Neural progenitor cell (in vitro differentiated cells): ENCODE results near the gene SLC18B1. TPM values are rescaled to one million over a fixed set of nuclear protein-coding genes. Genes with fewer than 3 reads are reported as not detected.

ENCODE experiments used
- DNase-seq: peaks from one replicate; pipeline ENCODE4 v3.0.0-alpha.2; 2016; ENCODE audit warnings: low spot score
- H2AFZ ChIP-seq: fragments of 200-600 bp; sonication (generic); replicated peaks from 2 replicates; pipeline ENCODE4 v1.6.1; 2016; ENCODE audit warnings: antibody characterized with exemption
- H3F3A ChIP-seq: fragments of 200-600 bp; sonication (generic); 2 replicates; pipeline ENCODE4 v1.6.1; 2016; ENCODE audit warnings: antibody characterized with exemption, low read depth
- H3K27ac ChIP-seq: fragments of 200-600 bp; sonication (generic); 2 replicates; pipeline ENCODE4 v1.5.1; 2016; ENCODE audit warnings: mild to moderate bottlenecking
- H3K27me3 ChIP-seq: fragments of 200-600 bp; sonication (generic); 2 replicates; pipeline ENCODE4 v1.6.1; 2016; ENCODE audit warnings: mild to moderate bottlenecking, moderate library complexity
- H3K36me3 ChIP-seq: fragments of 200-600 bp; sonication (generic); 2 replicates; pipeline ENCODE4 v1.5.1; 2016
- H3K4me1 ChIP-seq: fragments of 200-600 bp; sonication (generic); 2 replicates; pipeline ENCODE4 v1.6.1; 2016; ENCODE audit warnings: mixed run types
- H3K4me2 ChIP-seq: fragments of 200-600 bp; sonication (generic); 2 replicates; pipeline ENCODE4 v1.6.1; 2016
- H3K4me3 ChIP-seq: fragments of 200-600 bp; sonication (generic); 2 replicates; pipeline ENCODE4 v1.5.1; 2016
- H3K79me2 ChIP-seq: fragments of 200-600 bp; sonication (generic); 2 replicates; pipeline ENCODE4 v1.6.1; 2016; ENCODE audit warnings: low read depth
- H3K9ac ChIP-seq: fragments of 200-600 bp; sonication (generic); 2 replicates; pipeline ENCODE4 v1.6.1; 2016
- H3K9me3 ChIP-seq: fragments of 200-600 bp; sonication (generic); 2 replicates; pipeline ENCODE4 v1.5.1; 2016; ENCODE audit warnings: low read depth
- H4K20me1 ChIP-seq: fragments of 200-600 bp; sonication (generic); 2 replicates; pipeline ENCODE4 v1.6.1; 2016; ENCODE audit warnings: low read depth
- H3K27ac Mint-ChIP-seq: 3 replicates; pipeline ENCODE4 v1.8.0; 2021; ENCODE audit warnings: mixed read lengths
- H3K27me3 Mint-ChIP-seq: 2 replicates; pipeline ENCODE4 v1.8.0; 2022; ENCODE audit warnings: low read depth, mild to moderate bottlenecking, inconsistent platforms, moderate library complexity, mixed read lengths; ENCODE audit not compliant: insufficient read depth
- H3K36me3 Mint-ChIP-seq: 3 replicates; pipeline ENCODE4 v1.8.0; 2021; ENCODE audit warnings: mixed read lengths
- H3K4me1 Mint-ChIP-seq: 3 replicates; pipeline ENCODE4 v1.8.0; 2021; ENCODE audit warnings: mixed read lengths
- H3K4me3 Mint-ChIP-seq: 3 replicates; pipeline ENCODE4 v1.8.0; 2021; ENCODE audit warnings: mild to moderate bottlenecking, moderate library complexity, mixed read lengths
- H3K9me3 Mint-ChIP-seq: 3 replicates; pipeline ENCODE4 v1.8.0; 2020; ENCODE audit warnings: mixed read lengths
- CTCF ChIP-seq: fragments of 200-600 bp; sonication (generic); IDR thresholded peaks from 2 replicates; pipeline ENCODE4 v1.5.1; 2017; ENCODE audit warnings: antibody characterized with exemption, mild to moderate bottlenecking
- EZH2 ChIP-seq: fragments of 200-600 bp; sonication (generic); IDR thresholded peaks from 2 replicates; pipeline ENCODE4 v1.6.1; 2017; ENCODE audit warnings: antibody characterized with exemption, mild to moderate bottlenecking, moderate library complexity
- EZH2phosphoT487 ChIP-seq: fragments of 200-600 bp; sonication (generic); IDR thresholded peaks from 2 replicates; pipeline ENCODE4 v1.6.1; 2017; ENCODE audit warnings: antibody characterized with exemption
- total RNA-seq: library from RNA; depleted of rRNA; stranded (reverse); fragments of >200 nt; gene quantifications from 2 replicates; pipeline ENCODE4 v1.2.3, GENCODE V29; 2015; ENCODE audit warnings: low replicate concordance

The SLC18B1 gene
- total RNA-seq = 4.2 and 5.1 TPM in 2 replicates

- peaks cover 5% of the 10 kb centered on the region for H3K36me3 Mint-ChIP-seq
- H3K36me3 ChIP-seq = no peaks in the 10 kb centered on the region
- peak within 1 kb of the TSS; percentile 88 for H3K4me2 ChIP-seq
- no peak for TF ChIP-seq CTCF
- TF ChIP-seq EZH2phosphoT487 = peak; percentile 28
- H3K4me3 ChIP-seq = peak within 1 kb of the TSS; percentile 60
- H3K27ac Mint-ChIP-seq = no peak within 1 kb of the TSS
- peak within 1 kb of the TSS; percentile 78 for H2AFZ ChIP-seq
- DNase-seq = peak; percentile 76
- H3K9me3 ChIP-seq = no peaks in the 10 kb centered on the region
- peaks cover 8% of the 10 kb centered on the region for H3K27me3 ChIP-seq
- no peaks in the 10 kb centered on the region for H3K27me3 Mint-ChIP-seq
- H3K27ac ChIP-seq = no peak within 1 kb of the TSS
- H3F3A ChIP-seq = no peaks in the 10 kb centered on the region
- no peak within 1 kb of the TSS for H3K4me3 Mint-ChIP-seq
- peaks cover 7% of the 10 kb centered on the region for H3K9me3 Mint-ChIP-seq
- H3K9ac ChIP-seq = no peak within 1 kb of the TSS
- peaks cover 8% of the 10 kb centered on the region for H3K4me1 Mint-ChIP-seq
- H3K79me2 ChIP-seq = no peaks in the 10 kb centered on the region
- H4K20me1 ChIP-seq = no peaks in the 10 kb centered on the region
- no peaks in the 10 kb centered on the region for H3K4me1 ChIP-seq
Measured at GRCh38 chr6:132797951-132798868, at the start of gene SLC18B1. SLC18B1 (minus strand) TSS chr6:132798637; CDS start chr6:132798456, 181 bp downstream.

GRCh38 chr6:132843316-132844035 lies 45.0 kb upstream of the SLC18B1 start:
- Histone ChIP-seq H3K9me3 (no peaks in the 10 kb centered on the region), H3K27ac (no peak overlapping the region), H3K4me2 (no peak overlapping the region)

GRCh38 chr6:132841966-132842365 lies 43.5 kb upstream of the SLC18B1 start:
- Histone ChIP-seq H3K27me3 (no peaks in the 10 kb centered on the region), H2AFZ (no peak overlapping the region), H3K4me3 (no peak overlapping the region), H3K27ac (no peak overlapping the region), H3K79me2 (no peaks in the 10 kb centered on the region), H3K4me1 (peaks cover 6% of the 10 kb centered on the region), H4K20me1 (no peaks in the 10 kb centered on the region), H3K9me3 (no peaks in the 10 kb centered on the region), H3F3A (no peaks in the 10 kb centered on the region), H3K36me3 (no peaks in the 10 kb centered on the region), H3K4me2 (no peak overlapping the region), H3K9ac (no peak overlapping the region)
- DNase-seq = no peak
- Mint-ChIP-seq H3K27ac (no peak overlapping the region), H3K9me3 (peaks cover under 1% of the 10 kb centered on the region), H3K4me3 (no peak overlapping the region), H3K27me3 (no peaks in the 10 kb centered on the region), H3K4me1 (peaks cover 6% of the 10 kb centered on the region), H3K36me3 (no peaks in the 10 kb centered on the region)
- TF ChIP-seq EZH2phosphoT487 = no peak
- TF ChIP-seq EZH2 = no peak
- TF ChIP-seq CTCF = no peak

More at GRCh38 chr6:132843316-132844035, 45.0 kb upstream of the SLC18B1 start:
- Histone ChIP-seq H3F3A (no peaks in the 10 kb centered on the region), H3K9ac (no peak overlapping the region), H3K36me3 (no peaks in the 10 kb centered on the region), H3K79me2 (no peaks in the 10 kb centered on the region), H4K20me1 (no peaks in the 10 kb centered on the region), H3K4me3 (no peak overlapping the region), H3K4me1 (no peaks in the 10 kb centered on the region), H2AFZ (no peak overlapping the region), H3K27me3 (no peaks in the 10 kb centered on the region)
- Mint-ChIP-seq H3K27ac (no peak overlapping the region), H3K27me3 (no peaks in the 10 kb centered on the region), H3K36me3 (no peaks in the 10 kb centered on the region), H3K4me1 (peaks cover 3% of the 10 kb centered on the region), H3K9me3 (no peaks in the 10 kb centered on the region), H3K4me3 (no peak overlapping the region)
- no peak for TF ChIP-seq CTCF
- no peak for TF ChIP-seq EZH2phosphoT487
- TF ChIP-seq EZH2 = no peak
- DNase-seq = no peak
